ENCODE results near the gene PRELID2. TPM values are rescaled to one million over a fixed set of nuclear protein-coding genes. Genes with fewer than 3 reads are reported as not detected.
A peak's percentile ranks its signal among the peaks of the same experiment; 100 is the strongest.

PRELID2 gene
- polyA plus RNA-seq, 1 of the 3 experiments (the other 2 are of a cell fraction) = 5.3 TPM

DNA sequence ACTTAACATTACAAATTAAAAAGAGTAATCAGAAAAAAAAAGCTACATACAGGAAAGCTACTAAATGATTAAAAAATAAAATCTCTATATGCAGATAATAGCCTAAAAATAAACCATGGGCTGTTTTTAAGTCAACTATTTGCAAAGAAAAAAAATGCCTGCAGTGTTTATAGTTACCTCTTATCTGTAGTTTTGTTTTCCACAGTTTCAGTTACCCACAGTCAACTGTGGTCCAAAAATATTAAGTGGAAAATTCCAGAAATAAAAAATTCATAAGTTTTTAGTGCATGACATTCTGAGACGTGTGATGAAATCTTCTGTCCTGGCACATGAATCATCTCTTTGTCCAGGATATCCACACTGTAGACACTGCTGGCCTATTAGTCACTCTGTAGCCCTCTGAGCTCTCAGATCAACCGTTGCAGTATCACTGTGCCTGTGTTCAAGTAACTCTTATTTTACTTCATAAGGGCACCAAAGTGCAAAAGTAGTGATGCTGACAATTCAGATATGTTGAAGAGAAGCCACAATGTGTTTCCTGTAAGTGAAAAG is 59.2 kb downstream of the PRELID2 start:
- no peak for DNase-seq
- ChIA-PET CTCF (no interaction called here), POLR2A (no interaction called here)
- peaks cover 0 to 18% of the 10 kb centered on the region in 2 experiments; a peak in 3 of 4 replicates for H3K4me1 ChIP-seq (ENCODE audit: control insufficient read depth in 1 of 2, insufficient read depth in 2 of 2, low read depth in 1 of 2, low read length in 1 of 2)
- TF ChIP-seq TEAD4 (IDR thresholded peaks at IDR 0.05; ENCODE audit: borderline replicate concordance, insufficient read depth) (0 out of 2 replicates have a peak, but pooled peaks have one; percentile 25), GABPA (IDR thresholded peaks at IDR 0.05; ENCODE audit: low read depth) (no peak), JUND (IDR thresholded peaks at IDR 0.05) (peak; percentile 79), EP300 (IDR thresholded peaks at IDR 0.05; ENCODE audit: borderline replicate concordance in 1 of 2, low read depth in 1 of 2, low read length in 1 of 2) (peak in 1 of 2 experiments; percentile 73; a peak in 1 of 4 replicates), TCF12 (IDR thresholded peaks at IDR 0.05) (peak; percentile 59), FOXJ3 (CRISPR knock-in tag; IDR thresholded peaks at IDR 0.05) (no peak), NFIC (IDR thresholded peaks at IDR 0.05; ENCODE audit: borderline replicate concordance) (peak; percentile 18; the same call in 1 of the 2 replicates), FOSL2 (IDR thresholded peaks at IDR 0.05; ENCODE audit: borderline replicate concordance, low read depth) (peak; percentile 88)
- TF ChIP-seq, protein P1, sequence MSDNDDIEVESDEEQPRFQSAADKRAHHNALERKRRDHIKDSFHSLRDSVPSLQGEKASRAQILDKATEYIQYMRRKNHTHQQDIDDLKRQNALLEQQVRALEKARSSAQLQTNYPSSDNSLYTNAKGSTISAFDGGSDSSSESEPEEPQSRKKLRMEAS (IDR thresholded peaks at IDR 0.05; ENCODE audit: low read depth) = peak; percentile 60; the same call in 1 of the 2 replicates
- TF ChIP-seq, protein P2, sequence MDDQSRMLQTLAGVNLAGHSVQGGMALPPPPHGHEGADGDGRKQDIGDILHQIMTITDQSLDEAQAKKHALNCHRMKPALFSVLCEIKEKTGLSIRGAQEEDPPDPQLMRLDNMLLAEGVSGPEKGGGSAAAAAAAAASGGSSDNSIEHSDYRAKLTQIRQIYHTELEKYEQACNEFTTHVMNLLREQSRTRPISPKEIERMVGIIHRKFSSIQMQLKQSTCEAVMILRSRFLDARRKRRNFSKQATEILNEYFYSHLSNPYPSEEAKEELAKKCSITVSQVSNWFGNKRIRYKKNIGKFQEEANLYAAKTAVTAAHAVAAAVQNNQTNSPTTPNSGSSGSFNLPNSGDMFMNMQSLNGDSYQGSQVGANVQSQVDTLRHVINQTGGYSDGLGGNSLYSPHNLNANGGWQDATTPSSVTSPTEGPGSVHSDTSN (IDR thresholded peaks at IDR 0.05) = peak; percentile 92
- TF ChIP-seq, protein P3, sequence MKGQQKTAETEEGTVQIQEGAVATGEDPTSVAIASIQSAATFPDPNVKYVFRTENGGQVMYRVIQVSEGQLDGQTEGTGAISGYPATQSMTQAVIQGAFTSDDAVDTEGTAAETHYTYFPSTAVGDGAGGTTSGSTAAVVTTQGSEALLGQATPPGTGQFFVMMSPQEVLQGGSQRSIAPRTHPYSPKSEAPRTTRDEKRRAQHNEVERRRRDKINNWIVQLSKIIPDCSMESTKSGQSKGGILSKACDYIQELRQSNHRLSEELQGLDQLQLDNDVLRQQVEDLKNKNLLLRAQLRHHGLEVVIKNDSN (IDR thresholded peaks at IDR 0.05; ENCODE audit: borderline replicate concordance, low read depth) = no peak
- WGBS (ENCODE audit: low lambda C conversion rate) = 6% methylated on average over 2 of the region's 2 CpGs
- H3K79me2 ChIP-seq (ENCODE audit: insufficient read depth) = no peaks in the 10 kb centered on the region
- peak overlapping the region; percentile 59 for H3K4me2 ChIP-seq
- H4K20me1 ChIP-seq (ENCODE audit: insufficient read depth) = no peaks in the 10 kb centered on the region
- peaks cover 0 to 4% of the 10 kb centered on the region in 2 experiments for H3K36me3 ChIP-seq (replicated peaks in 1 of 2; ENCODE audit: control insufficient read depth in 1 of 2, insufficient read depth in 2 of 2, low read length in 1 of 2)
- peak overlapping the region in 1 of 2 experiments; percentile 88; a peak in 3 of 4 replicates for H3K27ac ChIP-seq (ENCODE audit: low read depth in 2 of 2, low read length in 1 of 2)
- H2AFZ ChIP-seq (ENCODE audit: low read depth) = peak overlapping the region; percentile 52
- peak overlapping the region; percentile 54; the same call in 1 of the 2 replicates for H3K9ac ChIP-seq
- H3F3A ChIP-seq (replicated peaks; ENCODE audit: insufficient read depth) = peaks cover 21% of the 10 kb centered on the region
- no peak overlapping the region for H3K4me3 ChIP-seq (ENCODE audit: low read depth in 2 of 2, low read length in 1 of 2)
- H3K9me2 ChIP-seq = no peaks in the 10 kb centered on the region
- H3K9me3 ChIP-seq = no peaks in the 10 kb centered on the region
- no peaks in the 10 kb centered on the region for H3K27me3 ChIP-seq (ENCODE audit: insufficient read depth)

DNA sequence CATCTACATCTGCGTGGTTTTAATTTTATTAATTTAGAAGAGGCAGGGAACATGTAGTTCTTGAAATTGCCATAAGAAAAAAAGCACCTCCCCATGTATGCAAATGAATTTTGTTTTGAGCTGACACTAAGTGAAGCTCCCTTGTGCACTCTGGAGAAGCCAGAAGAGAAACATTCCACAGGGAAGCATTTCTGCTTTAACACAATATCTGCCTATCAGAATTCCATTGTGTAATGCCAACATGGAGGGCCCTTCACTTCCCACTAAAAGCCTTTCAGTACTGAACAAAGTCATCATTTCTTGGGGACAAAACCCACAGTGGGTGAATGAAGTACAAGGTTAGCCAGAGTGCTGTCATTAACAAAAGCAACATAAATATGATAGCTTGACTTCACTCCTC is 59.7 kb downstream of the PRELID2 start:
- peak overlapping the region; percentile 47; the same call in 1 of the 2 replicates for H3K9ac ChIP-seq
- no peaks in the 10 kb centered on the region for H4K20me1 ChIP-seq (ENCODE audit: insufficient read depth)
- H3K4me3 ChIP-seq (ENCODE audit: low read depth in 2 of 2, low read length in 1 of 2) = no peak overlapping the region
- POLR2A ChIA-PET = no interaction called here
- peaks cover 0 to 18% of the 10 kb centered on the region in 2 experiments; a peak in 3 of 4 replicates for H3K4me1 ChIP-seq (ENCODE audit: control insufficient read depth in 1 of 2, insufficient read depth in 2 of 2, low read depth in 1 of 2, low read length in 1 of 2)
- CTCF ChIA-PET = no interaction called here
- H3K36me3 ChIP-seq (replicated peaks in 1 of 2; ENCODE audit: control insufficient read depth in 1 of 2, insufficient read depth in 2 of 2, low read length in 1 of 2) = peaks cover 0 to 4% of the 10 kb centered on the region in 2 experiments
- H3K79me2 ChIP-seq (ENCODE audit: insufficient read depth) = no peaks in the 10 kb centered on the region
- no peaks in the 10 kb centered on the region for H3K9me2 ChIP-seq
- peak overlapping the region; percentile 59; the same call in 1 of the 2 replicates for H3K4me2 ChIP-seq
- H3K27ac ChIP-seq (ENCODE audit: low read depth in 2 of 2, low read length in 1 of 2) = peak overlapping the region; percentile 28 to 88; a peak in 3 of 4 replicates
- H3K9me3 ChIP-seq = no peaks in the 10 kb centered on the region
- no peaks in the 10 kb centered on the region for H3K27me3 ChIP-seq (ENCODE audit: insufficient read depth)
- no peak for DNase-seq
- WGBS (ENCODE audit: low lambda C conversion rate) = 100% methylated on average over 1 of the region's 1 CpG
- H3F3A ChIP-seq (replicated peaks; ENCODE audit: insufficient read depth) = peaks cover 25% of the 10 kb centered on the region
- H2AFZ ChIP-seq (ENCODE audit: low read depth) = peak overlapping the region; percentile 52
- TF ChIP-seq TEAD4 (IDR thresholded peaks at IDR 0.05; ENCODE audit: borderline replicate concordance, insufficient read depth) = no peak
- TF ChIP-seq POLR2AphosphoS5 (IDR thresholded peaks at IDR 0.05; ENCODE audit: low read depth, low read length) = no peak
- no peak for TF ChIP-seq FOSL2 (IDR thresholded peaks at IDR 0.05; ENCODE audit: borderline replicate concordance, low read depth)
- TF ChIP-seq, protein P1 (IDR thresholded peaks at IDR 0.05; ENCODE audit: low read depth) = no peak
- TF ChIP-seq RXRA (IDR thresholded peaks at IDR 0.05; ENCODE audit: borderline replicate concordance, low read depth) = no peak
- TF ChIP-seq, protein P4, sequence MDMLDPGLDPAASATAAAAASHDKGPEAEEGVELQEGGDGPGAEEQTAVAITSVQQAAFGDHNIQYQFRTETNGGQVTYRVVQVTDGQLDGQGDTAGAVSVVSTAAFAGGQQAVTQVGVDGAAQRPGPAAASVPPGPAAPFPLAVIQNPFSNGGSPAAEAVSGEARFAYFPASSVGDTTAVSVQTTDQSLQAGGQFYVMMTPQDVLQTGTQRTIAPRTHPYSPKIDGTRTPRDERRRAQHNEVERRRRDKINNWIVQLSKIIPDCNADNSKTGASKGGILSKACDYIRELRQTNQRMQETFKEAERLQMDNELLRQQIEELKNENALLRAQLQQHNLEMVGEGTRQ (IDR thresholded peaks at IDR 0.05; ENCODE audit: borderline replicate concordance, low read depth, low read length) = no peak
- no peak for TF ChIP-seq MXI1 (IDR thresholded peaks at IDR 0.05; ENCODE audit: low read depth, low read length)
- TF ChIP-seq, protein P5, sequence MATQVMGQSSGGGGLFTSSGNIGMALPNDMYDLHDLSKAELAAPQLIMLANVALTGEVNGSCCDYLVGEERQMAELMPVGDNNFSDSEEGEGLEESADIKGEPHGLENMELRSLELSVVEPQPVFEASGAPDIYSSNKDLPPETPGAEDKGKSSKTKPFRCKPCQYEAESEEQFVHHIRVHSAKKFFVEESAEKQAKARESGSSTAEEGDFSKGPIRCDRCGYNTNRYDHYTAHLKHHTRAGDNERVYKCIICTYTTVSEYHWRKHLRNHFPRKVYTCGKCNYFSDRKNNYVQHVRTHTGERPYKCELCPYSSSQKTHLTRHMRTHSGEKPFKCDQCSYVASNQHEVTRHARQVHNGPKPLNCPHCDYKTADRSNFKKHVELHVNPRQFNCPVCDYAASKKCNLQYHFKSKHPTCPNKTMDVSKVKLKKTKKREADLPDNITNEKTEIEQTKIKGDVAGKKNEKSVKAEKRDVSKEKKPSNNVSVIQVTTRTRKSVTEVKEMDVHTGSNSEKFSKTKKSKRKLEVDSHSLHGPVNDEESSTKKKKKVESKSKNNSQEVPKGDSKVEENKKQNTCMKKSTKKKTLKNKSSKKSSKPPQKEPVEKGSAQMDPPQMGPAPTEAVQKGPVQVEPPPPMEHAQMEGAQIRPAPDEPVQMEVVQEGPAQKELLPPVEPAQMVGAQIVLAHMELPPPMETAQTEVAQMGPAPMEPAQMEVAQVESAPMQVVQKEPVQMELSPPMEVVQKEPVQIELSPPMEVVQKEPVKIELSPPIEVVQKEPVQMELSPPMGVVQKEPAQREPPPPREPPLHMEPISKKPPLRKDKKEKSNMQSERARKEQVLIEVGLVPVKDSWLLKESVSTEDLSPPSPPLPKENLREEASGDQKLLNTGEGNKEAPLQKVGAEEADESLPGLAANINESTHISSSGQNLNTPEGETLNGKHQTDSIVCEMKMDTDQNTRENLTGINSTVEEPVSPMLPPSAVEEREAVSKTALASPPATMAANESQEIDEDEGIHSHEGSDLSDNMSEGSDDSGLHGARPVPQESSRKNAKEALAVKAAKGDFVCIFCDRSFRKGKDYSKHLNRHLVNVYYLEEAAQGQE (IDR thresholded peaks at IDR 0.05; ENCODE audit: low read depth, low read length) = no peak
- no peak for TF ChIP-seq FOXJ3 (CRISPR knock-in tag; IDR thresholded peaks at IDR 0.05)
- TF ChIP-seq RCOR1 (IDR thresholded peaks at IDR 0.05; ENCODE audit: low read length) = no peak

Data from SK-N-SH (cell line).